Dermis blood vessel endothelial cell (primary cell): ENCODE measurements around the gene QDPR. TPM values are rescaled to one million over a fixed set of nuclear protein-coding genes. Genes with fewer than 3 reads are reported as not detected.
"Not testable (repeated sequence)": the region's sequence is repeated elsewhere in the genome, so short reads cannot be mapped to it uniquely, and the experiment has no call there.

Experiments
- DNase-seq: peaks from one replicate; pipeline ENCODE4 v3.0.0; 2010
- total RNA-seq: library from RNA; depleted of rRNA; stranded (reverse); fragments of >200 nt; gene quantifications from 2 replicates; pipeline ENCODE4 v1.2.3, GENCODE V29; 2014

QDPR gene
- total RNA-seq: 10.6 and 15.1 TPM in 2 replicates

GRCh38 chr4:17511950-17512795 lies at the start of gene QDPR:
Gene QDPR, minus strand, starts transcription at chr4:17512090. Its CDS starts 36 bp downstream, at chr4:17512054.
- peak; percentile 82 for DNase-seq

GRCh38 chr4:17561195-17561909 lies 49.5 kb upstream of the QDPR start:
- DNase-seq: peak; percentile 44

GRCh38 chr4:17560065-17560673 lies 48.3 kb upstream of the QDPR start:
- no peak for DNase-seq

GRCh38 chr4:17559709-17560048 lies 47.8 kb upstream of the QDPR start:
- DNase-seq: no peak

GRCh38 chr4:17558941-17559708 lies 47.2 kb upstream of the QDPR start:
- no peak for DNase-seq

GRCh38 chr4:17557880-17558279 lies 46.0 kb upstream of the QDPR start:
- DNase-seq: no peak

GRCh38 chr4:17556498-17556897 lies 44.6 kb upstream of the QDPR start:
- no peak for DNase-seq

GRCh38 chr4:17554568-17554967 lies 42.7 kb upstream of the QDPR start:
- no peak for DNase-seq

- no peak for DNase-seq
Measured at GRCh38 chr4:17552427-17552826, 40.5 kb upstream of the QDPR start.

- DNase-seq: no peak
Measured at GRCh38 chr4:17550549-17550948, 38.7 kb upstream of the QDPR start.

GRCh38 chr4:17546678-17547077 lies 34.8 kb upstream of the QDPR start:
- DNase-seq: no peak

GRCh38 chr4:17546222-17546621 lies 34.3 kb upstream of the QDPR start:
- no peak for DNase-seq

- DNase-seq: no peak
Measured at GRCh38 chr4:17545374-17546140, 33.7 kb upstream of the QDPR start.

GRCh38 chr4:17544831-17545234 lies 32.9 kb upstream of the QDPR start:
- peak; percentile 27 for DNase-seq

GRCh38 chr4:17544205-17544604 lies 32.3 kb upstream of the QDPR start:
- DNase-seq: peak; percentile 9

GRCh38 chr4:17537060-17537459 lies 25.2 kb upstream of the QDPR start:
- not testable (repeated sequence) for DNase-seq

GRCh38 chr4:17535906-17536305 lies 24.0 kb upstream of the QDPR start:
- DNase-seq: peak; percentile 10

- no peak for DNase-seq
Measured at GRCh38 chr4:17535242-17535641, 23.4 kb upstream of the QDPR start.

GRCh38 chr4:17534705-17535104 lies 22.8 kb upstream of the QDPR start:
- no peak for DNase-seq

GRCh38 chr4:17531538-17532285 lies 19.8 kb upstream of the QDPR start:
- no peak for DNase-seq

- DNase-seq: no peak
Measured at GRCh38 chr4:17528551-17529165, 16.8 kb upstream of the QDPR start.
